K562 (cell line): Measurements from ENCODE around the gene CS. TPM values are rescaled to one million over a fixed set of nuclear protein-coding genes. Genes with fewer than 3 reads are reported as not detected.

Experiments
- ATAC-seq: fragments of 200-7000 bp; cut with Tn5 transposase; 3 replicates; pipeline ENCODE4 v1.9.1; 2020; ENCODE audit warnings: moderate library complexity
- BruUV-seq: library from RNA; stranded (reverse); fragments of 400-500 nt; replicated peaks from 2 replicates; lab custom pipeline; 2021; lab: Mats Ljungman, UMichigan
- CTCF ChIA-PET: fragments of 300-600 bp; formaldehyde crosslinking; extraction: SDS; loops from one replicate; lab custom pipeline; 2021; ENCODE audit warnings: low intra/inter-chr PET ratio; lab: Yijun Ruan, JAX
- POLR2A ChIA-PET: fragments of 300-600, 350-650 bp; sonication (Branson Sonifier 250); formaldehyde crosslinking; extraction: SDS; loops from one replicate; lab custom pipeline; 2021; ENCODE audit warnings: antibody characterized with exemption, inconsistent platforms; lab: Yijun Ruan, JAX
- DNase-seq, 4 experiments: peaks; one replicate each; pipeline versions ENCODE4 v3.0.0 to v3.0.0-alpha.2; 2011 to 2018; ENCODE audit warnings: low spot score in 3 of 4, mixed read lengths in 3 of 4; ENCODE audit errors: extremely low read depth in 1 of 4
- FAIRE-seq: peaks from 2 replicates; lab custom pipeline; 2011; peaks lifted over from hg19 to GRCh38; lab: Jason Lieb, UNC
- H2AFZ ChIP-seq: 2 replicates; pipeline ENCODE4 v1.6.0; 2011; ENCODE audit warnings: low read depth, low read length, control low read depth, inconsistent platforms
- H3K27ac ChIP-seq: fragments of 200-600 bp; 3 replicates; pipeline ENCODE4 v1.8.0; 2011; ENCODE audit warnings: low read depth, mild to moderate bottlenecking, control low read depth, inconsistent platforms, low read length, moderate library complexity, mixed read lengths; ENCODE audit errors: extremely low read depth
- H3K27me3 ChIP-seq, 2 experiments: fragments of 300-600 bp in 1 of 2; 2 replicates in 1 of 2; 3 replicates in 1 of 2; pipeline versions ENCODE4 v1.6.0 to v1.8.0; 2011; ENCODE audit warnings: inconsistent platforms in 2 of 2, low read length in 2 of 2, mild to moderate bottlenecking in 1 of 2, mixed read lengths in 1 of 2, moderate library complexity in 1 of 2; ENCODE audit not compliant: control insufficient read depth in 2 of 2, insufficient read depth in 2 of 2
- H3K36me3 ChIP-seq: fragments of 300-600 bp; 3 replicates; pipeline ENCODE4 v1.8.0; 2011; ENCODE audit warnings: mild to moderate bottlenecking, low read length, inconsistent platforms; ENCODE audit not compliant: control insufficient read depth, insufficient read depth
- H3K4me1 ChIP-seq, 2 experiments: fragments of 200-600 bp in 1 of 2; replicated peaks in 1 of 2; 2 replicates in 1 of 2; 3 replicates in 1 of 2; pipeline versions ENCODE4 v1.5.1 to v1.8.0; 2011; ENCODE audit warnings: inconsistent platforms in 2 of 2, low read length in 2 of 2, mild to moderate bottlenecking in 1 of 2, mixed read lengths in 1 of 2, moderate library complexity in 1 of 2; ENCODE audit not compliant: control insufficient read depth in 2 of 2, insufficient read depth in 2 of 2
- H3K4me2 ChIP-seq: 2 replicates; pipeline ENCODE4 v1.6.1; 2011; ENCODE audit warnings: low read length, control low read depth, inconsistent platforms, mixed read lengths; ENCODE audit not compliant: insufficient read depth
- H3K4me3 ChIP-seq: fragments of 200-600 bp; sonication (generic), shearing (Covaris generic); 2 replicates; pipeline ENCODE4 v1.5.1; 2016; ENCODE audit warnings: control low read depth, inconsistent platforms
- H3K79me2 ChIP-seq: fragments of 200-600 bp; 3 replicates; pipeline ENCODE4 v1.8.0; 2011; ENCODE audit warnings: low read length, inconsistent platforms; ENCODE audit not compliant: control insufficient read depth, insufficient read depth
- H3K9ac ChIP-seq, 2 experiments: 2 replicates each; pipeline versions ENCODE4 v1.6.0 to v1.6.1; 2011; ENCODE audit warnings: low read depth in 2 of 2, low read length in 2 of 2, control low read depth in 1 of 2, inconsistent platforms in 1 of 2, mild to moderate bottlenecking in 1 of 2, mixed read lengths in 1 of 2; ENCODE audit not compliant: insufficient read depth in 1 of 2
- H3K9me1 ChIP-seq: one replicate; pipeline ENCODE4 v1.6.0; 2011; ENCODE audit warnings: inconsistent platforms, mild to moderate bottlenecking, low read length, moderate library complexity; ENCODE audit not compliant: control insufficient read depth, insufficient read depth
- H3K9me3 ChIP-seq: replicated peaks from 2 replicates; pipeline ENCODE4 v1.5.1; 2011; ENCODE audit warnings: low read depth, low read length, inconsistent platforms; ENCODE audit not compliant: control insufficient read depth, insufficient read depth
- H4K20me1 ChIP-seq: replicated peaks from 2 replicates; pipeline ENCODE4 v1.6.1; 2011; ENCODE audit warnings: low read length, inconsistent platforms, mixed read lengths; ENCODE audit not compliant: control insufficient read depth, insufficient read depth
- ADNP ChIP-seq: fragments of 200-800 bp; sonication (Bioruptor generic); IDR thresholded peaks from 2 replicates; pipeline ENCODE4 v1.6.1; 2016; ENCODE audit warnings: missing genetic modification characterization, missing compliant biosample characterization
- FOS ChIP-seq: IDR thresholded peaks from 3 replicates; pipeline ENCODE4 v1.6.1; 2011; ENCODE audit not compliant: insufficient read length; ENCODE audit errors: extremely low read depth
- HNRNPLL ChIP-seq: fragments of 200-400 bp; formaldehyde crosslinking; IDR thresholded peaks from 2 replicates; pipeline ENCODE4 v1.6.1; 2017; ENCODE audit warnings: low read length, low read depth, mild to moderate bottlenecking; ENCODE audit not compliant: poor library complexity, severe bottlenecking
- LCOR ChIP-seq: sonication (generic); formaldehyde crosslinking; IDR thresholded peaks from 2 replicates; pipeline ENCODE4 v1.8.0; 2022; ENCODE audit warnings: mild to moderate bottlenecking, missing genetic modification reagents
- ZNF121 ChIP-seq: sonication (generic); formaldehyde crosslinking; conservative IDR thresholded peaks from 2 replicates; pipeline ENCODE4 v1.8.0; 2022; ENCODE audit warnings: missing genetic modification reagents
- ZNF197 ChIP-seq: fragments of 200-800 bp; sonication (Bioruptor generic); IDR thresholded peaks from 2 replicates; pipeline ENCODE4 v1.6.1; 2016; ENCODE audit warnings: low read depth, missing genetic modification characterization, missing compliant biosample characterization
- ZNF668 ChIP-seq: fragments of 250-450 bp; sonication (Bioruptor Pico); IDR thresholded peaks from 2 replicates; pipeline ENCODE4 v1.8.0; 2022; ENCODE audit warnings: mild to moderate bottlenecking, inconsistent platforms
- WGBS: fragments of 100-300 bp; shearing (Covaris generic); methylation state at CpG from one replicate; pipeline ENCODE4 v1.1.6; 2016; ENCODE audit warnings: low coverage, mixed read lengths; ENCODE audit not compliant: insufficient coverage; ENCODE audit errors: missing lambda C conversion rate; 5-methylcytosine and 5-hydroxymethylcytosine counted together
- in situ Hi-C: fragments of 300-500 bp; cut with MboI; formaldehyde crosslinking; loops from 4 replicates; pipeline ENCODE4 v1.15.0; 2018; ENCODE audit warnings: inconsistent platforms, mixed read lengths
- intact Hi-C: fragments of 100-400 bp; cut with micrococcal nuclease; formaldehyde crosslinking; loops from 2 replicates; pipeline ENCODE4 v1.14.2; 2022
- polyA plus RNA-seq, 8 experiments: library from polyadenylated mRNA; depleted of rRNA in 4 of 8; stranded (reverse) in 5 of 8; unstranded in 3 of 8; fragments of >200 nt; fragmentation: Nextera tagmentation in 2 of 8; fragmentation: Illumina TruSeq in 1 of 8; extraction: Ambion mirVana in 2 of 8; extraction: Trizol in 1 of 8; gene quantifications; 2 replicates each; pipeline versions ENCODE4 v1.2.1 to v1.2.3, GENCODE V29; 2011 to 2014; ENCODE audit warnings: inconsistent platforms in 1 of 8, missing spikeins in 1 of 8
- total RNA-seq, 7 experiments: library from RNA; depleted of rRNA in 6 of 7; stranded (reverse); fragments of >200 nt in 6 of 7; fragmentation: Illumina TruSeq in 2 of 7; extraction: Trizol in 2 of 7; gene quantifications; 2 replicates each; pipeline versions ENCODE4 v1.2.1 to v1.2.3, GENCODE V29; 2011 to 2021; ENCODE audit warnings: low replicate concordance in 1 of 7
- TF ChIP-seq, protein P1 (sequence below): fragments of 250-450 bp; sonication (Bioruptor Pico); IDR thresholded peaks from 2 replicates; pipeline ENCODE4 v1.9.0; 2021; ENCODE audit warnings: mild to moderate bottlenecking, inconsistent platforms
- TF ChIP-seq, protein P2 (sequence below): fragments of 450-650 bp; IDR thresholded peaks from 2 replicates; pipeline ENCODE4 v1.6.1; 2016
- TF ChIP-seq, protein P3 (sequence below): fragments of 450-650 bp; IDR thresholded peaks from 2 replicates; pipeline ENCODE4 v1.6.1; 2016; ENCODE audit warnings: borderline replicate concordance
- TF ChIP-seq, protein P4 (sequence below), 2 experiments: fragments of 450-650 bp; IDR thresholded peaks; 2 replicates each; pipeline ENCODE4 v1.6.1; 2016

Gene CS
- total and polyA plus RNA-seq, 9 of the 15 experiments (the other 6 are each of a cell fraction or from before 2014, with no cell fraction given): 99.9 to 390 (median 149) TPM

DNA sequence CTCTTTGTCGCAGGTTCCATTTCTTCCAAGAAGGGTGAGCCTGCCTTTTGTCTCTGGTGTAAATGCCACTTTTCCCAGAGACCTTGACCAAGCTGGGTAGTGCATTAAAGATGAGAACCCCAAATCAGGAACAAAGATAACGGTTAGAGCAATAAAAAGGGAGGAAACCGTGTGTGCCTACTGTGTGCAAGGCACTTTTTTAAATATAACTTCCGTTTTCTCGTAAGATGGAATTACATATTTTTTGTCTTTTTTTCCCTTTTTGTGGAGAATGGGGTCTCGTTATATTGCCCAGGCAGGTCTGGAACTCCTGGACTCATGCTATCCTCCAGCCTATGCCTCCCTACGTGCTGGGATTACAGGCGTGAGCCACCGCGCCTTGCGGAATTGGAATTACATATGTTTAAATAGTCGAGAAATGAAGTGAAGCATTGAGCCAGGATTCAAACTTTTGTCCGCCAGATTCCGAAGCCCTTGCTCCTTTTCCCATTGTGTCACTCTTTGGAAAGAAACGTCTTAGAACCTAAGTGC, 76.5 kb downstream of the CS start:
- no peak for FAIRE-seq
- Histone ChIP-seq H3K4me3 (peak overlapping the region; percentile 2; the same call in 1 of the 2 replicates), H2AFZ (peak overlapping the region; percentile 82), H3K36me3 (peaks cover 7% of the 10 kb centered on the region; the same call in 2 of the 3 replicates), H4K20me1 (no peaks in the 10 kb centered on the region), H3K79me2 (peaks cover 45% of the 10 kb centered on the region), H3K4me2 (peak overlapping the region; percentile 70), H3K27me3 (no peaks in the 10 kb centered on the region), H3K9ac (peak overlapping the region; percentile 33 to 48; a peak in 2 of 4 replicates), H3K4me1 (peaks cover 21 to 31% of the 10 kb centered on the region in 2 experiments; a peak in 4 of 5 replicates), H3K9me1 (no peaks in the 10 kb centered on the region), H3K9me3 (no peaks in the 10 kb centered on the region), H3K27ac (peak overlapping the region; percentile 93)
- DNase-seq: no peak
- BruUV-seq: no TSS peak
- in situ Hi-C loops (no loop called here), intact Hi-C loops (loop anchor here (1.0 to 10.0 kb wide), 6 partner anchors 17 to 179 kb away; partner anchors contain the start of genes ANKRD52, COQ10A and RPS26)
- ATAC-seq: peak; percentile 0; the same call in 1 of the 3 replicates
- CTCF ChIA-PET: interaction anchor here (0.6 to 2.8 kb wide), 9 partner anchors 17 to 105 kb away, joined by 3 to 31 read pairs (median 4); partner anchors contain the start of genes ANKRD52, CS, SMARCC2 and ZC3H10
- POLR2A ChIA-PET: interaction anchor here (0.6 kb wide), 1 partner anchor 76 kb away, joined by 3 read pairs; no protein-coding TSS in a partner anchor
- WGBS: 47% methylated on average over 15 of the region's 15 CpGs
- TF ChIP-seq, protein P1, sequence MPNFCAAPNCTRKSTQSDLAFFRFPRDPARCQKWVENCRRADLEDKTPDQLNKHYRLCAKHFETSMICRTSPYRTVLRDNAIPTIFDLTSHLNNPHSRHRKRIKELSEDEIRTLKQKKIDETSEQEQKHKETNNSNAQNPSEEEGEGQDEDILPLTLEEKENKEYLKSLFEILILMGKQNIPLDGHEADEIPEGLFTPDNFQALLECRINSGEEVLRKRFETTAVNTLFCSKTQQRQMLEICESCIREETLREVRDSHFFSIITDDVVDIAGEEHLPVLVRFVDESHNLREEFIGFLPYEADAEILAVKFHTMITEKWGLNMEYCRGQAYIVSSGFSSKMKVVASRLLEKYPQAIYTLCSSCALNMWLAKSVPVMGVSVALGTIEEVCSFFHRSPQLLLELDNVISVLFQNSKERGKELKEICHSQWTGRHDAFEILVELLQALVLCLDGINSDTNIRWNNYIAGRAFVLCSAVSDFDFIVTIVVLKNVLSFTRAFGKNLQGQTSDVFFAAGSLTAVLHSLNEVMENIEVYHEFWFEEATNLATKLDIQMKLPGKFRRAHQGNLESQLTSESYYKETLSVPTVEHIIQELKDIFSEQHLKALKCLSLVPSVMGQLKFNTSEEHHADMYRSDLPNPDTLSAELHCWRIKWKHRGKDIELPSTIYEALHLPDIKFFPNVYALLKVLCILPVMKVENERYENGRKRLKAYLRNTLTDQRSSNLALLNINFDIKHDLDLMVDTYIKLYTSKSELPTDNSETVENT (CRISPR knock-in tag): no peak
- TF ChIP-seq LCOR (CRISPR knock-in tag): no peak
- TF ChIP-seq HNRNPLL: no peak
- TF ChIP-seq, protein P2, sequence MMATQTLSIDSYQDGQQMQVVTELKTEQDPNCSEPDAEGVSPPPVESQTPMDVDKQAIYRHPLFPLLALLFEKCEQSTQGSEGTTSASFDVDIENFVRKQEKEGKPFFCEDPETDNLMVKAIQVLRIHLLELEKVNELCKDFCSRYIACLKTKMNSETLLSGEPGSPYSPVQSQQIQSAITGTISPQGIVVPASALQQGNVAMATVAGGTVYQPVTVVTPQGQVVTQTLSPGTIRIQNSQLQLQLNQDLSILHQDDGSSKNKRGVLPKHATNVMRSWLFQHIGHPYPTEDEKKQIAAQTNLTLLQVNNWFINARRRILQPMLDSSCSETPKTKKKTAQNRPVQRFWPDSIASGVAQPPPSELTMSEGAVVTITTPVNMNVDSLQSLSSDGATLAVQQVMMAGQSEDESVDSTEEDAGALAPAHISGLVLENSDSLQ: 0 out of 2 replicates have a peak, but pooled peaks have one; percentile 10
- no peak for TF ChIP-seq ZNF197 (CRISPR knock-in tag)
- TF ChIP-seq, protein P3, sequence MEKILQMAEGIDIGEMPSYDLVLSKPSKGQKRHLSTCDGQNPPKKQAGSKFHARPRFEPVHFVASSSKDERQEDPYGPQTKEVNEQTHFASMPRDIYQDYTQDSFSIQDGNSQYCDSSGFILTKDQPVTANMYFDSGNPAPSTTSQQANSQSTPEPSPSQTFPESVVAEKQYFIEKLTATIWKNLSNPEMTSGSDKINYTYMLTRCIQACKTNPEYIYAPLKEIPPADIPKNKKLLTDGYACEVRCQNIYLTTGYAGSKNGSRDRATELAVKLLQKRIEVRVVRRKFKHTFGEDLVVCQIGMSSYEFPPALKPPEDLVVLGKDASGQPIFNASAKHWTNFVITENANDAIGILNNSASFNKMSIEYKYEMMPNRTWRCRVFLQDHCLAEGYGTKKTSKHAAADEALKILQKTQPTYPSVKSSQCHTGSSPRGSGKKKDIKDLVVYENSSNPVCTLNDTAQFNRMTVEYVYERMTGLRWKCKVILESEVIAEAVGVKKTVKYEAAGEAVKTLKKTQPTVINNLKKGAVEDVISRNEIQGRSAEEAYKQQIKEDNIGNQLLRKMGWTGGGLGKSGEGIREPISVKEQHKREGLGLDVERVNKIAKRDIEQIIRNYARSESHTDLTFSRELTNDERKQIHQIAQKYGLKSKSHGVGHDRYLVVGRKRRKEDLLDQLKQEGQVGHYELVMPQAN: peak; percentile 22; the same call in 1 of the 2 replicates
- TF ChIP-seq, protein P4, sequence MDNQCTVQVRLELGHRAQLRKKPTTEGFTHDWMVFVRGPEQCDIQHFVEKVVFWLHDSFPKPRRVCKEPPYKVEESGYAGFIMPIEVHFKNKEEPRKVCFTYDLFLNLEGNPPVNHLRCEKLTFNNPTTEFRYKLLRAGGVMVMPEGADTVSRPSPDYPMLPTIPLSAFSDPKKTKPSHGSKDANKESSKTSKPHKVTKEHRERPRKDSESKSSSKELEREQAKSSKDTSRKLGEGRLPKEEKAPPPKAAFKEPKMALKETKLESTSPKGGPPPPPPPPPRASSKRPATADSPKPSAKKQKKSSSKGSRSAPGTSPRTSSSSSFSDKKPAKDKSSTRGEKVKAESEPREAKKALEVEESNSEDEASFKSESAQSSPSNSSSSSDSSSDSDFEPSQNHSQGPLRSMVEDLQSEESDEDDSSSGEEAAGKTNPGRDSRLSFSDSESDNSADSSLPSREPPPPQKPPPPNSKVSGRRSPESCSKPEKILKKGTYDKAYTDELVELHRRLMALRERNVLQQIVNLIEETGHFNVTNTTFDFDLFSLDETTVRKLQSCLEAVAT (IDR thresholded peaks at IDR 0.05): peak in 1 of 2 experiments; percentile 27; a peak in 1 of 4 replicates
- TF ChIP-seq ZNF668 (CRISPR knock-in tag): no peak
- TF ChIP-seq ZNF121 (CRISPR knock-in tag): 0 out of 2 replicates have a peak, but pooled peaks have one; percentile 22
- TF ChIP-seq FOS: no peak
- TF ChIP-seq ADNP (tag): 0 out of 2 replicates have a peak, but pooled peaks have one; percentile 50
